Placental epithelial cell (primary cell): ENCODE data around the gene OCIAD1. TPM values are rescaled to one million over a fixed set of nuclear protein-coding genes. Genes with fewer than 3 reads are reported as not detected.

ENCODE experiments used
- total RNA-seq: library from RNA; depleted of rRNA; stranded (reverse); fragments of >200 nt; gene quantifications from 2 replicates; pipeline ENCODE4 v1.2.3, GENCODE V29; 2012

The OCIAD1 gene
- 75.4 and 92.2 TPM in 2 replicates for total RNA-seq

GRCh38 chr4:48830706-48831531 lies at the start of gene OCIAD1:
OCIAD1 (plus strand) TSS chr4:48831088; CDS start chr4:48832625, 1,537 bp downstream.

DNA sequence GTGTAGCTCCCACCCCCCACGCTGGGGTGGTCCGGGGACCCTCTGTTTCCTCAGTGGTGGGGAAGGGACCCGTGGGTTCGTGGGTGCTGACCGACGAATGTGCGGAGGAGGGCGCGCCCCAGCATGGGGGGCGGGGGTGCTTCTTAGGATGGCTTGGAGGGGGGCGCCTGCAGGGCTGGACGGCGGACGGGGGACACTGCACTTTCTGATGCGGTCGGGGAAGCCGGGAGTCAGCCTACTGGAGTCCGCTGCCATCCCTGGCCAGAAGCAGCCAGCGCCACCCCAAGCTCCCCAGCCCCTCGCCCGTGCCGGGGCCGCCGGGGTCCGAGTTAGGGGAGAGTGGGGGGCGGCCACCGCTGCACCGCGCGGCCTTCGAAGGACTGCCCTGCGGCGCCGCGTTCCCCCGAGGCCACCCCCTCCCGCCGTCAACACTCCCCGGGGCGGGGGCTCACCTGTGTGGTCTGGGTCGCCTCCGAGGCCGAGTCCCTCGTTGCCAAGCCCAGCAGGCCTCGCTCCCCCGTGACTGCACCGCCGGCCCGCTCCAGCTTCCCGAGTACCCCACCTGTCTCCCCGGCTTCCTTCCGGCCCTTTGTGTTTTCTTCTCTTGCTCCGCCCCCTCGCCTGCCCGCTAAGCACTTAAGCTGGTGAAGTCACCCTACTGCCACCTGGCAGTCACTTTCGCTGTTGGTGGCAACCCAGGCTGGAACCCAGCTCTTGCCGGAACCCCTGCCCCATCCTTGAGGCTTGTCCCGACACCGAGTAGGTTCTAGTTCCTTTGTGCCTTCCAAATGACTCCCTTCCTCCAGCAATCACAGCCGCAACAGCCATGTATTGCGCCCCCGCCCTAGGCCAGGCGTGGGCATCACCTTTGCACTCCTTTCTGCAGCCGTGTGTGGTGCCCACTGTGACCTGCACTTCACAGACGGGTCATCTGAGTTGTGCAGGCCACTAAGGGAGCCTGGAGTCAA lies 75.6 kb downstream of the OCIAD1 start, which contains the start of gene OCIAD2:
OCIAD2 (minus strand) TSS at position 569 of the 968 bp plus-strand sequence. CDS start 2,225 bp downstream, outside the sequence.

Other genes with a start within 250 kb of the OCIAD1 start
- gene FRYL, start 50.8 kb upstream of the OCIAD1 start, total RNA-seq: 60.3 and 66.3 TPM in 2 replicates
- gene OCIAD2, start 75.7 kb downstream of the OCIAD1 start, total RNA-seq: 38.1 and 68.3 TPM in 2 replicates
- gene CWH43, start 155.2 kb downstream of the OCIAD1 start, total RNA-seq: not detected in 2 replicates